Brain microvascular endothelial cell (primary cell): ENCODE results near the gene MCTS1.

Experiments used
- DNase-seq: peaks from one replicate; pipeline ENCODE4 v3.0.0-alpha.2; 2020
- H3K27ac ChIP-seq: fragments of 250-450 bp; sonication (Bioruptor Pico); 2 replicates; pipeline ENCODE4 v1.5.1; 2020; ENCODE audit warnings: mild to moderate bottlenecking, moderate library complexity
- H3K27me3 ChIP-seq: fragments of 250-450 bp; sonication (Bioruptor Pico); replicated peaks from 2 replicates; pipeline ENCODE4 v1.5.1; 2020; ENCODE audit warnings: mild to moderate bottlenecking
- H3K36me3 ChIP-seq: fragments of 250-450 bp; sonication (Bioruptor Pico); replicated peaks from 2 replicates; pipeline ENCODE4 v1.5.1; 2020; ENCODE audit warnings: mild to moderate bottlenecking
- H3K4me3 ChIP-seq: 2 replicates; pipeline ENCODE4 v1.5.1; 2011; ENCODE audit warnings: low read depth, mild to moderate bottlenecking, control low read depth, low read length, moderate library complexity
- in situ Hi-C: cut with HindIII; loops from 2 replicates; pipeline ENCODE4 v1.10.0; 2017; ENCODE audit warnings: low sequenced_read_pairs, low pct_ligation_motif_present
- TF ChIP-seq, protein P1 (sequence below): IDR thresholded peaks from 2 replicates; pipeline ENCODE4 v1.5.1; 2011; ENCODE audit warnings: low read depth, mild to moderate bottlenecking, moderate library complexity, low read length, control low read depth, inconsistent platforms; ENCODE audit errors: missing control alignments

The MCTS1 gene

DNA sequence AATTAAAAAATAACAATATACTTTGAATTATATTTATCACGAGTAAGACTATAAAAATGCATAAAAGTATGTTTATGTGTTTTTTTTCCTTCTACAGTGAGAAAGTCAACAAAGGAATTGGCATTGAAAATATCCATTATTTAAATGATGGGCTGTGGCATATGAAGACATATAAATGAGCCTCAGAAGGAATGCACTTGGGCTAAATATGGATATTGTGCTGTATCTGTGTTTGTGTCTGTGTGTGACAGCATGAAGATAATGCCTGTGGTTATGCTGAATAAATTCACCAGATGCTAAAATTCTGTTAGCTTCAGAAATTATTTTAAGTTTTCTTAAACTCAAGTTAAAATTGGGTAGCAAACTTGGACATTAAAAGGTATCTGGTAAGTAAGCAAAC is 8.2 kb downstream of the MCTS1 start:
- Histone ChIP-seq H3K27me3 (no peaks in the 10 kb centered on the region), H3K36me3 (peaks cover 4% of the 10 kb centered on the region), H3K27ac (no peak overlapping the region), H3K4me3 (no peak overlapping the region)
- in situ Hi-C loops: no loop called here
- DNase-seq: no peak
- TF ChIP-seq, protein P1, sequence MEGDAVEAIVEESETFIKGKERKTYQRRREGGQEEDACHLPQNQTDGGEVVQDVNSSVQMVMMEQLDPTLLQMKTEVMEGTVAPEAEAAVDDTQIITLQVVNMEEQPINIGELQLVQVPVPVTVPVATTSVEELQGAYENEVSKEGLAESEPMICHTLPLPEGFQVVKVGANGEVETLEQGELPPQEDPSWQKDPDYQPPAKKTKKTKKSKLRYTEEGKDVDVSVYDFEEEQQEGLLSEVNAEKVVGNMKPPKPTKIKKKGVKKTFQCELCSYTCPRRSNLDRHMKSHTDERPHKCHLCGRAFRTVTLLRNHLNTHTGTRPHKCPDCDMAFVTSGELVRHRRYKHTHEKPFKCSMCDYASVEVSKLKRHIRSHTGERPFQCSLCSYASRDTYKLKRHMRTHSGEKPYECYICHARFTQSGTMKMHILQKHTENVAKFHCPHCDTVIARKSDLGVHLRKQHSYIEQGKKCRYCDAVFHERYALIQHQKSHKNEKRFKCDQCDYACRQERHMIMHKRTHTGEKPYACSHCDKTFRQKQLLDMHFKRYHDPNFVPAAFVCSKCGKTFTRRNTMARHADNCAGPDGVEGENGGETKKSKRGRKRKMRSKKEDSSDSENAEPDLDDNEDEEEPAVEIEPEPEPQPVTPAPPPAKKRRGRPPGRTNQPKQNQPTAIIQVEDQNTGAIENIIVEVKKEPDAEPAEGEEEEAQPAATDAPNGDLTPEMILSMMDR: no peak

DNA sequence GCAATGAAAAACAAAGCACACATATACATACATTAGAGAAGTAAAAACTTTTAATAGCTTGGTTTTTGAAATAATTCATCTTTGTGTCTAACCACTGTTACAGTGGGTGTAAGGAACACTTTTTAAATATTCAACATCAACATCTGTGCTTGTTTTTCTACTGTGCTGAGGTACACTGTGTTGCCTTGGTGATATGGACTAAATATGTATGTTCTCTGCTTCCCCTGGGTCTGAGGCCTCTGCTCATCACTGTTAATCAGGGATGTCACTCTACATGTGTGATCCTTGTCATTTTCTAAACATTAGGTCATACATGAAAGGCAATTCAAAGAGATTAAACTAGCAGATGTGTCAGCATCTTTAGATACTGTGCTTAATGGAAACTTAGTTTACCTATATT is 10.9 kb downstream of the MCTS1 start:
- Histone ChIP-seq H3K27me3 (no peaks in the 10 kb centered on the region), H3K36me3 (peaks cover 4% of the 10 kb centered on the region), H3K27ac (no peak overlapping the region), H3K4me3 (no peak overlapping the region)
- DNase-seq: no peak
- in situ Hi-C loops: no loop called here
- TF ChIP-seq, protein P1: no peak

DNA sequence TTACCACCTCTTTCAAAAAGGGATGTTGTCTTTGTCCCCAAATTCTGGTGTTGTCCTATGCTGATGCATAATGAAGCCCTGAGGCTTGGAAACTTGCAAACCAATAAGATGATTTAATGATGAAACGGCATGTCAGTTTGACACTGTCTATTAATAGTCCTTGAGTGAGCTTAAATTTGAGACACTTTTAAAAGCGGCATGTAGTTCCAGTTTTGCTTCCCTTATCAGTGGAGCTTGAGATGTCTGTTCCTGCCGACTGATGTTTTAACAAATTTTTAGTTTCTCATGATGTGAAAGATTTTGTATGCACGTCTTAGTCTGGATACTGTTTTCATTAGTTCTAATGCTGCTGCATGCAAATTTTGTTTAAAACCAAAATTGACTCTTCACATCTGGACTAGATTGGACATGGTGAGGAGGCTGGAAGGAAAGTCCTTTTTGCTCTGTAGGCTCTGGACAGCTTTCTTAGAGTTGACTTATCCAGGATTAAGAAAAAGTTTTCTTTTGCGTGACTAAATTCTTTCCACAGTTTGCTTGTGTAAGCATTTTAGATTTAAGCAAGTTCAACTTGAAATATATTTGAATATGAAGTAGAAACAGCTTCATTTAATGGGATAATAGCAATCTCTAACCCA is 14.2 kb downstream of the MCTS1 start:
- Histone ChIP-seq H3K4me3 (no peak overlapping the region), H3K27ac (no peak overlapping the region), H3K36me3 (no peaks in the 10 kb centered on the region), H3K27me3 (no peaks in the 10 kb centered on the region)
- TF ChIP-seq, protein P1: no peak
- in situ Hi-C loops: no loop called here
- no peak for DNase-seq

DNA sequence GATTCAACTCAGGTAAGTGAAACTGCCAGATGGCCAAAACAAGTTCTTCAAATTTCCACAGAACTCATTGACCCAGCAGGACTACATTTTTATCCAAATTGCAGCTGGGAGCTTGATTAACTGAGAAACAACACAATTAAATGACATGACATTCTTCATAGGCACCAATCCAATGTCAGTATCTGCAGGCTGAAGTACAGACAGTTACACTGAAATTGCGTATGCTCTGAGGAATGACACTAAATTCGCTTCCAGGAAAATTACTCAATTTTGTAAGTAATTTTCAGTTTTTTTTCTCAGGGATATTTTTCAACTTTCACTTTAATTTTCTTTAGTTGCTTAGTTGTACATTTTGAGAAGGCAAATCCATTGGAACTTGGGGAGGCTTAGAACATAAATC is 21.5 kb downstream of the MCTS1 start:
- Histone ChIP-seq H3K36me3 (no peaks in the 10 kb centered on the region), H3K27ac (no peak overlapping the region), H3K27me3 (no peaks in the 10 kb centered on the region), H3K4me3 (no peak overlapping the region)
- TF ChIP-seq, protein P1: no peak
- DNase-seq: no peak
- in situ Hi-C loops: no loop called here

DNA sequence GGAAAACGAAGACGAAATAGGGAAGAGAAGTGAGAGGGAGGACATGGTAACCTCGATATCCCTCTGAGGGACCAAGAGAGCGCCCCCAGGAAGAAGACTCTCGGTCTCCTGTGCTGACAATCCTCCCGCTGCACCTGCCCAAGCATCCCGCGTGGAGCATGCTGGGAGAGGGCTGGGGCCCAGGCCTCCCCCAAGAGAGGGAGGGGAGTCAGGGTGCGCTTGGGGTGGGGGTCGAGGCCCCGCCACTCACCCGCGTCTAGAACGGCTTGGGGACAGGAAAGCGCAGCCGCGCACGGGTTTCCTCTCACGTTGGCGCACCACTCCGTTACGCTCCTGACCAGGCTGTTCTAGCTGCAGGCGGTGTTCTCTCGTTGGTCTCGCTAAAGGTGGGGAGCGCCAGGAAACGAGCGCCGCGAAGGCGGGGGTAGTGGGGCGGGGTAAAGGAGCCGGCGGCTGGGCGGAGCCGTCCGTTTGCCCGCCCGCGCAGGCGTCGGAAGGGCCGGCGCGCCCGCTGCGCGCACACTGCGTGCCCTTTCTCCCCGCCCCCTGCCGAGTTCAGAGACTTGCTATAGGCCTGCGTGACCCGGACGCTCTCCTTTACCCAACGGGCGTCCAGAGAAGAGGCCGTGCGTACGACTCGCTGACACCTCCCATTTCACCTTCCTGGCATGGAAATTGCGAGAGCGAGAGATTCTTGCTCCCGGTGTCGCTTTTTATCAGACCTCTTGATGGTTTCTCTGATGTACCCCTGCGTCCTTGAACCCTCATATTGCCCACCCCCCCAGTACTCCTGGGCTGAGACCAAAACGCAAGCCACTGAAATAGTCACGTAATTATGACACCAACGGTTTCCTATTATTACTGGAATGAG is 26.0 kb downstream of the MCTS1 start, which contains the start of gene C1GALT1C1:
C1GALT1C1 (minus strand) TSS at position 388 of the 871 bp plus-strand sequence. CDS start 2,888 bp downstream, outside the sequence.
- Histone ChIP-seq H3K4me3 (peak within 1 kb of the TSS; percentile 74), H3K27me3 (no peaks in the 10 kb centered on the region), H3K36me3 (no peaks in the 10 kb centered on the region), H3K27ac (peak within 1 kb of the TSS; percentile 74)
- peak; percentile 88 for DNase-seq
- TF ChIP-seq, protein P1: no peak
- in situ Hi-C loops: no loop called here
